Left lung (tissue), 10 donors: ENCODE measurements around the gene ABHD10. TPM values are rescaled to one million over a fixed set of nuclear protein-coding genes. Genes with fewer than 3 reads are reported as not detected.

Experiments
- ATAC-seq: fragments of 200-7000 bp; cut with Tn5 transposase; one replicate; pipeline ENCODE4 v1.9.1; 2020; ENCODE audit warnings: moderate library complexity
- DNase-seq, 4 donors: peaks; one replicate each; pipeline ENCODE4 v3.0.0-alpha.2; 2013 to 2020
- H3K27ac ChIP-seq, 2 donors: fragments of 200-600 bp; sonication (generic) in 1 of 2; one replicate each; pipeline versions ENCODE4 v1.5.0 to v1.8.0; 2020 to 2021
- H3K27me3 ChIP-seq, 2 donors: fragments of 200-600 bp; sonication (generic) in 1 of 2; one replicate each; pipeline versions ENCODE4 v1.5.0 to v1.8.0; 2020 to 2021
- H3K36me3 ChIP-seq, 2 donors: fragments of 200-600 bp; sonication (generic) in 1 of 2; one replicate each; pipeline versions ENCODE4 v1.5.0 to v1.8.0; 2020 to 2021
- H3K4me1 ChIP-seq, 2 donors: fragments of 200-600 bp; one replicate each; pipeline ENCODE4 v1.8.0; 2021
- H3K4me3 ChIP-seq, 2 donors: fragments of 200-600 bp; sonication (generic) in 1 of 2; one replicate each; pipeline versions ENCODE4 v1.5.0 to v1.8.0; 2020 to 2021; ENCODE audit warnings: mild to moderate bottlenecking in 1 of 2
- H3K9me3 ChIP-seq, 2 donors: fragments of 200-600 bp; sonication (generic) in 1 of 2; one replicate each; pipeline versions ENCODE4 v1.5.0 to v1.8.0; 2020 to 2021
- CTCF ChIP-seq, 2 donors: fragments of 200-600 bp; sonication (generic) in 1 of 2; IDR thresholded peaks; one replicate each; pipeline versions ENCODE4 v1.5.0 to v1.8.0; 2021; ENCODE audit warnings: antibody characterized with exemption in 2 of 2
- intact Hi-C, 2 donors: fragments of 100-400 bp; cut with DNase I; formaldehyde crosslinking; loops; one replicate each; pipeline versions ENCODE4 v1.11.2 to v1.14.2; 2022
- polyA plus RNA-seq, 6 donors: library from polyadenylated mRNA; unstranded; fragments of 120-200 nt; gene quantifications; one replicate each; pipeline ENCODE4 v1.2.1, GENCODE V29; 2013; ENCODE audit not compliant: insufficient read length in 6 of 6
- total RNA-seq, 2 donors: library from RNA; stranded (reverse); fragmentation: NEBNext Ultra II Directional; extraction: Animal tissue kit (Norgen Biotek cat#: 25700); gene quantifications; one replicate each; pipeline ENCODE4 v1.2.1, GENCODE V29; 2021
- donor health status: DM: no; HTN: yes; CAD: no.
- donor health status: DM: no; HTN: no; CAD: no.

The ABHD10 gene
- total and polyA plus RNA-seq, 8 donors, result 22.7 to 63.6 (median 52.1) TPM

- H3K9me3 ChIP-seq, result no peaks in the 10 kb centered on the region
- intact Hi-C loops, result no loop called here
- H3K27me3 ChIP-seq, result no peaks in the 10 kb centered on the region
- no peaks in the 10 kb centered on the region for H3K36me3 ChIP-seq
- TF ChIP-seq CTCF (IDR thresholded peaks at IDR 0.05), result no peak
- H3K27ac ChIP-seq, result no peak overlapping the region
- DNase-seq, result peak in 1 of 4 donors; percentile 24
- no peak overlapping the region for H3K4me3 ChIP-seq
- H3K4me1 ChIP-seq, result peaks cover 0 to 2% of the 10 kb centered on the region in 2 donors
- ATAC-seq, result no peak
Measured at GRCh38 chr3:112012205-112012992, 33.6 kb downstream of the ABHD10 start.

GRCh38 chr3:112013058-112013783 lies 34.4 kb downstream of the ABHD10 start:
- Histone ChIP-seq H3K4me1 (peaks cover 0 to 2% of the 10 kb centered on the region in 2 donors), H3K36me3 (no peaks in the 10 kb centered on the region), H3K27me3 (no peaks in the 10 kb centered on the region), H3K27ac (no peak overlapping the region), H3K9me3 (no peaks in the 10 kb centered on the region), H3K4me3 (no peak overlapping the region)
- peak; percentile 97 for ATAC-seq
- intact Hi-C loops, result no loop called here
- peak in 2 of 4 donors; percentile 56 to 87 for DNase-seq
- TF ChIP-seq CTCF (IDR thresholded peaks at IDR 0.05), result peak; percentile 67 to 69

GRCh38 chr3:112013784-112014143 lies 34.9 kb downstream of the ABHD10 start:
- no peak overlapping the region for H3K27ac ChIP-seq
- DNase-seq (no peak), ATAC-seq (peak; percentile 27)
- no peaks in the 10 kb centered on the region for H3K27me3 ChIP-seq
- no peaks in the 10 kb centered on the region for H3K36me3 ChIP-seq
- no peaks in the 10 kb centered on the region for H3K9me3 ChIP-seq
- no peak overlapping the region for H3K4me3 ChIP-seq
- peaks cover 0 to 2% of the 10 kb centered on the region in 2 donors for H3K4me1 ChIP-seq
- intact Hi-C loops, result no loop called here
- no peak for TF ChIP-seq CTCF (IDR thresholded peaks at IDR 0.05)

- ATAC-seq (no peak), DNase-seq (no peak)
- Histone ChIP-seq H3K27ac (no peak overlapping the region), H3K4me3 (no peak overlapping the region), H3K4me1 (peaks cover 0 to 2% of the 10 kb centered on the region in 2 donors), H3K9me3 (no peaks in the 10 kb centered on the region), H3K27me3 (no peaks in the 10 kb centered on the region), H3K36me3 (no peaks in the 10 kb centered on the region)
- intact Hi-C loops, result no loop called here
- no peak for TF ChIP-seq CTCF (IDR thresholded peaks at IDR 0.05)
Measured at GRCh38 chr3:112017091-112017490, 38.3 kb downstream of the ABHD10 start.

GRCh38 chr3:112018712-112019111 lies 39.9 kb downstream of the ABHD10 start:
- no peak for ATAC-seq
- intact Hi-C loops, result no loop called here

More at GRCh38 chr3:112018712-112019111, 39.9 kb downstream of the ABHD10 start:
- H3K27ac ChIP-seq, result no peak overlapping the region
- H3K27me3 ChIP-seq, result no peaks in the 10 kb centered on the region
- no peak for TF ChIP-seq CTCF (IDR thresholded peaks at IDR 0.05)
- H3K4me3 ChIP-seq, result no peak overlapping the region
- no peak for DNase-seq
- H3K4me1 ChIP-seq, result no peaks in the 10 kb centered on the region
- H3K9me3 ChIP-seq, result no peaks in the 10 kb centered on the region
- no peaks in the 10 kb centered on the region for H3K36me3 ChIP-seq
